HG03066 (cell line): ENCODE results near the gene ZBTB44.
"Not testable (repeated sequence)": the region's sequence is repeated elsewhere in the genome, so short reads cannot be mapped to it uniquely, and the experiment has no call there.

Source experiments
- ATAC-seq: cut with Tn5 transposase; IDR thresholded peaks from one replicate; pipeline ENCODE4 v1.9.1; 2021; ENCODE audit warnings: low read depth; ENCODE audit not compliant: unreplicated experiment

ZBTB44 gene, protein sequence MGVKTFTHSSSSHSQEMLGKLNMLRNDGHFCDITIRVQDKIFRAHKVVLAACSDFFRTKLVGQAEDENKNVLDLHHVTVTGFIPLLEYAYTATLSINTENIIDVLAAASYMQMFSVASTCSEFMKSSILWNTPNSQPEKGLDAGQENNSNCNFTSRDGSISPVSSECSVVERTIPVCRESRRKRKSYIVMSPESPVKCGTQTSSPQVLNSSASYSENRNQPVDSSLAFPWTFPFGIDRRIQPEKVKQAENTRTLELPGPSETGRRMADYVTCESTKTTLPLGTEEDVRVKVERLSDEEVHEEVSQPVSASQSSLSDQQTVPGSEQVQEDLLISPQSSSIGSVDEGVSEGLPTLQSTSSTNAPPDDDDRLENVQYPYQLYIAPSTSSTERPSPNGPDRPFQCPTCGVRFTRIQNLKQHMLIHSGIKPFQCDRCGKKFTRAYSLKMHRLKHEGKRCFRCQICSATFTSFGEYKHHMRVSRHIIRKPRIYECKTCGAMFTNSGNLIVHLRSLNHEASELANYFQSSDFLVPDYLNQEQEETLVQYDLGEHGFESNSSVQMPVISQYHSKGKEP

DNA sequence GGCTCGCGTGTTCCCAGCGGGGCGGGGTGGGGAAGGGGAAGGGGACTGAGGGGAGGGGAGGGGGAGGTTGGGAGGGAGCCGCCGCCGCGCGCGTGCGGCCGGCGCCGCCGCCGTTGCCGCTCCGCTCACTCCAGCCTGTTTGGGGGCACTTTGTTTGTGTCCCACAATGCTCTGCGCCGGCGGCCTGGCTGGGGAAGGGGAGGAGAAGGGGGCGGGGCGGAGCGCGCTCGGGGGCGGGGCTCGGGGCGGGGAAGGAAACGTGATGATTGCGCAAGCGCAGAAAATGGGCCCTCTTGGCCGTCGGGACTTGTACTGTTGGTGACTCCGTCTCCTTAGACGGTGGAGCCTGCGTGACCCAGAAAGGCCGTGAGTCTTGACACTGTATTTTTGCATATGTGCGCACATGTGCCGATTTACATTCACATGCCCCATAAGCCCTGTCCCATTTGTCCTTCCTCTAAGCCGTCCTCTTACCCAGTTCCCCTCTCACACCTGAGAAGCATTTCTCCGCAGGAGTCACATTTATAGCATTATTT, at the start of gene ZBTB44:
Gene ZBTB44, minus strand, starts transcription at position 168 of the 536 bp plus-strand sequence. CDS start 53,044 bp downstream, outside the sequence.
- peak; percentile 53 for ATAC-seq

DNA sequence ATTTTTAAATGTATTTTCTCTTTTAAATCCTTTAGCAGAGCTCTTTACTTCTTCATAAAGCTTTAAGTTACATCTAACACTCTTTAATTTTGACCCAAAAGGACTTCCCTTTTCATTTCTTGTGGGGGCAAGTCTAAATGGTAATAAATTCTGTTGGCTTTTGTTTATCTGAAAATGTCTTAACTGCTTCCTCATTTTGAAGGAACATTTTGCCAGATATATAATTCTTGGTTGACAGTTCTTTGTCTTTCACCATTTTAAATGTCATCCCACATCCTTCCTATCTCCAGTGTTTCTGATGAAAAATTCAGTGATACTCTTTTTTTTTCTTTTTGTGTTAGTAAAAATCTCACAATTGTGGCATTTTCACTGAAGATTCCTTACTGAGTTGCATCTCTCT, 44.7 kb upstream of the ZBTB44 start:
- ATAC-seq: no peak

DNA sequence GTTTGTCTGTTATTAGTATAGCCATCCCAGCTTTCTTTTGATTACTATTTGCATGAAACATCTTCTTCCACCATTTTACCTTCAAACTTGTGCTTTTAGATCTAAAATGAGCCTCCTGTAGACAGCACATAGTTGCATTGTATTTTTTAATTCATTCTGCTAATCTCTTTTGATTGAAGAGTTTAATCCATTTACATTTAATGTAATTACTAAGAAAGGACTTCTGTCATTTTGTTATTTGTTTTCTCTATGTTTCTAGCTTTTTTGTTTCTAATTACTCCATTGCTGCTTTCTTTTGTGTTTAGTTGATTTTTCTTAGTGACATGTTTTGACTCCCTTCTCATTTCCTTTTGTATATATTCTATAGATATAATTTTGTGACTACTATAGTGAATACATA, 43.7 kb upstream of the ZBTB44 start:
- ATAC-seq: no peak

DNA sequence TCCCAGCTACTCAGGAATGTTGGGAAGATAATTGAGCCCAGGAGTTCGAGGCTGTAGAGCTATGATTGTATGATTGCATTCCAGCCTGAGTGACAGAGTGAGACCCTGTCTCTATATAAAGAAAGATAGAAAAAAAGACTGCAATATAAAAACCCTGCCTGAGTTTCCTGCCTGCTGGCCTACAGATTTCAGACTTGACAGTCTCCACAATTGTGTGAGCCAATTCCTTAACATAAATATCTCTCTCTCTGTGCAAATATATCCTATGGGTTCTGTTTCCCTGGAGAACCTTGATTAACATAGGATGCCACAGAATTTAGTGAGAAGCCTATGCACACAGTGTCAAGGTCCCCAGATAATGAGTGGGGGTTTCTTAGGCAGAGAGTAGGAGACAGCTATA, 32.5 kb upstream of the ZBTB44 start:
- no peak for ATAC-seq

DNA sequence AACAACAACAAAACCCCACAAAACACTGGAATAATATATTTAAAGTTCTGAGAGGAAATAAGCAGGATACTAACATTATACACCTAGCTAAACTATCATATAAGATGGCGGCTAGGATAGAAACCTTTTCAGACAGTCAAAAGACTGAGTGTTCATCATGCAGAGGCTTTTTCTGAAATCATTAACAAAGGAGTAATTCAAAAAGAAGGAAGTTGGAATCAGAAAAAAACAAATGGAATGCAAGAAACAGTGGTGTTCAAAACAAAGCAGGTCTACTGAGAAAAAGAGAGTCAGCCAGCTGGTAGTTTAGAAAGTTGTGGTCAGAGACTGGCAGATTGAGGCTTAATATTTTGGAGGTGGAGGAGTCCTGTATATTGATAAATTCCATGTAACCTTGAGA, 30.1 kb upstream of the ZBTB44 start:
- ATAC-seq: no peak

DNA sequence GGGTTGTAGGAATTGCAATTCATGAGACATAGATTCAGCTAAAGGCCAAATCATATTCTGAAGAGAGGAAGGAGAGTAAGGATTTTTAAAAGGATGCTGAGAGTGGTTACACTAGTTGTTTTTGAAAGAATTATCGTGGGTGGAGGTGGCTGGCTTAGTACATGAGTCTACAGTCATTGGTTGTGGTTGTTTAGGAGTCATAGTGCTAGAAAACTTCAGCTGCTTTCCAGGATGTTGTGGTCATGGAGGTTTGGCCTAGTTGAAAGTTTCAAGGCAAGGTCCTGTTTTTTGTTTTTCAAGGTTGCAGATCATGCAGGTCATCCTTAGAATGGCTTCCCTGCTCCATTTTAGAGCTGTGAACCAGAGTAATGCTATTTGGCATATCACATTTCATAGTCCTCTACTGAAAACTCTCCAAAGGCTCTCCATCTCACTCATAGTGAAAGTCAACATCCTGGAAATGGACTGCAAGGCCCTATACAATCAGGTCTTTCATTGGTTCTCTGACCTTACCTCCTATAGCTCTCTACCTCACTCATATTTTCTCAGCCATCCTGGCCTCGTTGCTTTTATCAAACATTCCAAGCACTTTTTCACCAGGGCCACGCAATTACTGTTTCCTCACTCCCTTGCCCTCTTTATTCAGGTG, 26.1 kb upstream of the ZBTB44 start:
- no peak for ATAC-seq

DNA sequence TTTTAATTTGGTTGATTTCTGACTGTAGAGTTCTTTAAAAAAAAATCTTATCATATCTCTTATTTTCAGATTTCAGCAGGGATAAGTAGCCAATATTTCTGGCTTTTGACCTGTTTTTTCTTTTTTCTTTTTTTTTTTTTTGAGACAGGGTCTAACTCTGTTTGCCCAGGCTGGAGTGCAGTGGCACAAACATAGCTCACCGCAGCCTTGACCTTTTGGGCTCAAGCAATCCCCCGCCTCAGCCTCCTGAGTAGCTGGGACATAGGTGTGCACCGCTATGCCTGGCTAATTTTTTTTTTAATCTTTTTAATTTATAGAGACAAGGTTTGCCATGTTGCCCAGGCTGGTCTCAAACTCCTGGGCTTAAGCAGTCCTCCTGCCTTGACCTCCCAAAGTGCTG, 23.9 kb upstream of the ZBTB44 start:
- ATAC-seq: no peak

DNA sequence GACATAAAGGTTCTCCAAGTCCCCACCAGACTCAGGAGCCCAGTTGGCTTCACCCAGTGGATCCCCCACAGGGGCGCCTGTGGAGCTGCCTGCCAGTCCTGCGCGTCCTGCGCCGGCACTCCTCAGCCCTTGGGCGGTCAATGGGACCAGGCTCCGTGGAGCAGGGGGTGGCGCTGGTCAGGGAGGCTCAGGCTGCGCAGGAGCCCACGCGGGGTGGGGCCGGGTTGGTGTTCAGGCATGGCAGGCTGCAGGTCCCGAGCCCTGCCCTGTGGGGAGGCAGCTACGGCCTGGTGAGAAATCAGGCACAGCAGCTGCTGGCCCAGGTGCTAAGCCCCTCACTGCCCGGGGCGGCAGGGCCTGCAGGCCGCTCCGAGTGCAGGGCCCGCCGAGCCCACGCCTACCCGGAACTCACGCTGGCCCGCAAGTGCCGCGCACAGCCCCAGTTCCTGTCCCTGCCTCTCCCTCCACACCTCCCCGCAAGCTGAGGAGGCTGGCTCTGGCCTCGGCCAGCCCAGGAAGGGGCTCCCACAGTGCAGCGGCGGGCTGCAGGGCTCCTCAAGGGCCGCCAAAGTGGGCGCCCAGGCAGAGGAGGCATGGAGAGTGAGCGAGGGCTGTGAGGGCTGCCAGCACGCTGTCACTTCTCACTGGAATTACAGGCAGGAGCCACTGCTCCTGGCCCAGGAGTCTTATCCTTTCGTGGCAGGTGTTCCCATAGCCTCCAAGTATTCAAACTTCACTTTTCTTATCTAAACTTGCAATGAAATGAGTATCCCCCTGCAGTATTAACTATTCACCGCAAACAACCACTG, 22.8 kb upstream of the ZBTB44 start:
- ATAC-seq: no peak

DNA sequence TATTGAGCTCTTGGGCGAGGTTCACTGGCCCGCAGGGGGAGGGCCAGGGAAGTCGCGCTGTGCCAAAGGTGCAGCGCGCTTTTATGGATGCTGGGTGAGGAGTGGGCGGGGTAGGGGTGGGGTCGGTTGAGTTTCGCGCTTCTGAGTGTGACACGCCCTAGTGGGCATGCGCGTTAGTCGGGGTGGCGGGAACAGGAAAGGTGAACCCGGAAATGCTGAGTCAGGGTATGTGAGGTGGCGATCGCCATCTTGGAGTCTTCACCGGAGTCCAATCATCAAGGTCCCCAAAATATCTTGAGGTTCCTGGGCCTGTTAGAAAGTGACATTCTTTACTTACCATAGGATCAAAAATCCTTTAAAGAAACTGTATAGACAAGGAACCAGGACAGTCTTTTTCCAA, 16.7 kb upstream of the ZBTB44 start:
- ATAC-seq: not testable (repeated sequence)

DNA sequence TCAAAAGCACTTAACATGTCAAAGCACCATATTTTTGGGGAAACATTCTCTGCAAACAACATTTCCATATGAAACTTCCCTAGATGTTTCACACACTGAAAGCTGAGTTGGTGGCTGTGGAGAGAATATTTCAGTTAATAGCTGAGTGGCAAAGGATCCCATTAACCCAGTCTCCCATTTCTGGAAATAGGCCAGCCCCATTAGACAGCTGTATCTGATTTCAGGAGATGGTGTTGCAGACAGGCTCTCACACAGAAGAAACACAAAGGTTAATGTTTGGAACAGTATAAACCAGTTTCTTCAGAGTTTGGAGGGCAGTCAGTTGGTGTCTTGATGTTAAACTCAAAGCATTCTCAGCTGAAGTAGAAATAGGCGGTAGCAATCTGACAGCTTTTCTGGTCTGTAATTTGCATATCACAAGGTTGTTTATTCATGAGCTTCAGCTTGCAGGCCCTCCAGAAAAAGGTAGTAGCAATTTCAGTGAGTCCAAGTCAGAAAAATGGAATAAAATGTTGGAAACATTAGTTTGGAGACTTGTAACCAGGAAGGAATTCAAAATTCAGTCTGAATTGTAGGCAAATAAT, 15.5 kb upstream of the ZBTB44 start:
- ATAC-seq: no peak

DNA sequence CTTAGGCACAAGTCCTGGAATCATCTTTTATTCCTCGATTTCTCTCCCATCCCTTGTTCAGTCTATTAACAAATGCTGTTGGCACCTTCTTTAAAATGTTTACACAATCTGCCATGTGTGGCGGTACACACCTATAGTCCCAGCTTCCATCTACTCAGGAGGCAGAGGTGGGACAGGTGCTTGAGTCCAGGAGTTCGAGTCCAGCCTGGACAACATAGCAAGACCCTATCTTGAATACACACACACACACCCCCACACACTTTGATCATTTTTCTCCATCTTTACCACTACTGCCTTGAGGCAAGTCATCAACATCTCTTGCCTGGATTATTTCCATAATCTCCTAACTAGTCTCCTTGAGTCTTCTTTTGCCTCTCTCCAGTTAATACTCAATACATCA, 13.7 kb upstream of the ZBTB44 start:
- ATAC-seq: no peak

DNA sequence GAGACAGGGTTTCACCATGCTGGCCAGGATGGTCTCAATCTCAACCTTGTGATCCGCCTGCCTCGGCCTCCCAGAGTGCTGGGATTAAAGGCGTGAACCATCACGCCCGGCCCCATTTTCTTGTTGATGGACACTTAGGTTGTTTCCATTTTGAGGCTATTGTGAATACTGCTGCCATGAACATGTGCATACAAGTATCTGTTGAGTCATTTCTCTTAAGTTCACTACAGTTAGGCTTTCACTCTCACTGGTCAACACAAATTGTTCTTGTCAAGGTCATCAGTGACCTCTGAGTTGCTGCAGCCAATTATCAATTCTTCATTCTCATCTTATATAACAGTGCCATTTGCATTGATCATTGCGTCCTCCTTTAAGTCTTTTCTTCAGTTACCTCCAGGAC, 13.0 kb upstream of the ZBTB44 start:
- ATAC-seq: no peak

DNA sequence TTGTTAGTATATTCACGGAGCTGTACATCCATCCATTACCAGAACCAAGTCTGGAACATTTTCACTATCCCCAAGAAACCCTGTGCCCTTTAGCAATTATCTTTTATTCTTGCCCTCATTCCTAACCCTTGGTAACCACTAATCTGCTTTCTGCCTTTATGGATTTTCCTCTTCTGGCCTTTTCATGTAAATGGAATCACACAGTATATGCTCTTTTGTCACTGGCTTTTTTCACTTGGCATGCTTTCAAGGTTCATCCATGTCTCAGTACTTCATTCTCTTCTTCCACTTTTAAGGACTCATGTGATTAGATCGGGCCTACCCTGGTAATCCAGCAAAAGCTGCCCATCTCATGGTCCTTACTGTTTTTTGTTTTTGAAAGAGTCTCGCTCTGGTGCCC, 11.0 kb upstream of the ZBTB44 start:
- no peak for ATAC-seq

DNA sequence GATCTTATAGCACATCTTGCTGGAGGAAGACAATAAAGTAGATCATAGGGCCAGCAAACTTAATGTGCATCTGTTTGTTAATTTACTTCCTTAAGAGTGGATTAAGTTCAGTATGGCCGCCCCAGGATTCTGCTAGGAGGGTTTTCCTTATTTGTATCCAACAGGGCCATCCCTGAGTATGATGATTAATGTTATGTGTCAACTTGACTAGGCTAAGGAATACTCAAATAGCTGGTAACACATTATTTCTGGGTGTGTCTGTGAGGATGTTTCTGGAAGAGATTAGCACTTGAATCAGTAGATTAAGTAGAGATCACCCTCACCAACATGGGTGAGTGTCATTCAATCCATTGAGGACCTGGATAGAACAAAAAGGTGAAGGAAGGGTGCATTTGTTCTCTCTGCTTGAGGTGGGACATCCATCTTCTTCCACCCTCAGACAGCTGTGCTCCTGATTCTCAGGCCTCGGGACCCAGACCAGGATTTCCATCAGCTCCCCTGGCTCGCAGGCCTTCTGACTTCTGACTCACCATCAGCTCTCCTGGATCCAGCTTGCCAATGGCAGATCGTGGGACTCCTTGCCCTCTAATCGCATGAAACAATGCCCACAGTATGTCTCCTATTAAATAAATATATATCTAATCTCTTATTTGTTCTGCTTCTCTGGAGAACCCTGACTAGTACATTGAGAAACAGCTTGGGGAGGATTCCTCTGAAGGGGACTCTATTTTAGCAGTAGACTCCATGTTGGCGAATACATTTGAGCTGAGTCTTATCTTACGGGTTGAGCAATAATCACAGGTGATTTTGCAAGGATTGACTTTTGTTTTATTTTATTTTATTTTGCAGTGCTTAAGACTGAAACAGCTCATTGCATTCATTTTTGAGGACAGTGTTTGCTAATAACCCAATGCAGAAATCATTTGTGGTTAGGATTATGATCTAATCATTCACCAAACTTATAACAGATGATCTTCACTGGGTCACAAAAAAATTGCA, 9.0 kb upstream of the ZBTB44 start:
- ATAC-seq: no peak

DNA sequence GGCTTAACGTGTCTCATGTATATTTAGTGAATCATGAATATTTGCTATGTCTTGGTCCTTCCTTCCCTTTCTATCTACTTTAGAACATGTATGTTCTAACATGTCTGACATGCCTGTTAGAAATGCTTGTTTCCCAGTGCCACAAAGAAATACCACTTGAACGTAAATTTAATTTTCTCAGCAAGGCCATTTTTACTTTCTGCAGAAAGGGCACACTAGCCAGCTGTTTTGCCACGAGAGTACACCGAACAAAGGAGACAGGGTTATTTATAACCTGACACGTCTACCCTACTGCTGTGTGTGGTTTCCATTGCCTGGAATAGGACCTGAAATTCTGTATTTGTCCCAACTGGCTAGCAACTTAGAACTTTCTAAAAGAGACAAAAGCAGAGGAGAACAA, 7.4 kb upstream of the ZBTB44 start:
- ATAC-seq: no peak

DNA sequence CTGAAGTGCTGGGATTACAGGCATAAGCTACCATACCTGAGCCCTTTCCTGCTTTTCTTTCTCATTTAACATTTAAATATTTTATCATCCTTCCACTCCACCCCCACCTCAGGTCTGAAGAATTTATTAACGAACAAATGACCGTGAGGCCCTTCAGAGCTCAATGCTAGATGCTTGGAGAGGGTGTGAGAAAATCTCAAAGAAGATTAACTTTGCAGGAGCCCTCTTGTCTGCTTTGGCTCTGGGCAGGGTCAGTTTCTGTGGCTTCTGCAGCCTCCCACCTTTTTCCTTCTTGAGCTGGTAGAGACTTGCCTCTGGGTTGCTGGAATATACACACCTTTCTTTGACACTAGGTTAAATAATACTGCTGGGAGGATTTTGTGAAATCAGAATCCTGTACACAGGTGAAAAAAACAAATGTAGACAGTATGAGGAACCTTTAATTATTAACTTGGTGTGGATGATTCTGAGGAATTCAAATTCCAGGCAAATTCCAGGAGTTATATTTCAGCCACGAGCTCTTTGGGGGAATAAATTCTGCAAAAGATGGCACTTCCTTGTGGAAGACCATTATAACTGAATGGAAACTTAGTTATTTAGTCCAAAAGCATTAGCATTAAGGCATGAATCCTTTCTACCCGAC, 3.4 kb upstream of the ZBTB44 start:
- ATAC-seq: no peak

DNA sequence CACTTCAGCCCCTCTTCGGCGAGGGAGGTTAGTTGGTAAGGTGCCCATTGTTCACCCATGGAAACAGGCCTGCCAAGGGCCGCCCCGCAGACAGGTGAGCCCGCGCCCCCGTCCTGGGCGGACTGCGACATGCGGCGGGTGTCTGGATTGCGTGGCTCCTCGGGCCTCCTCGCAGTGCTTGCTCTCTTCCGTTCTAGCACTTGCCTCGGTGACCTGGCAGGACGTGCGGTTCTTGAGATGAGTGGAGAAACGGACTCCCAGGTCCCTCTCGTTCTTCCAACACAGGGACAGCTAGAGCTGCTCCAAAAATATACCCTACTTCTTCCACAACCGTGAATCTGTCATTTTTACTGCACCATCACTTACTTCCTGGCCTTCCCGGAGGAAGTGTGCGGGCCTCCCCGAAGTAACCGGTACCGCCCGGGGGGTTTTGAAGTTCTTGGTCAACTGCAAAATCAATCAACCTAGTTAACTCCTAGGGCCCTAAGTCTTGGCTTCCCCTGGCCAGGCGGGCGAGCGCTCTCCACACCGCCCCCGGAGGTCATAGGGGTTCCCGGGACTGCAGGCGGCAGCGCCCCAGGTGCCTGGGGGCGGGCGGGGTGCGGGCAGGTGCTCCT, 745 bp upstream of the ZBTB44 start:
- ATAC-seq: peak; percentile 30

DNA sequence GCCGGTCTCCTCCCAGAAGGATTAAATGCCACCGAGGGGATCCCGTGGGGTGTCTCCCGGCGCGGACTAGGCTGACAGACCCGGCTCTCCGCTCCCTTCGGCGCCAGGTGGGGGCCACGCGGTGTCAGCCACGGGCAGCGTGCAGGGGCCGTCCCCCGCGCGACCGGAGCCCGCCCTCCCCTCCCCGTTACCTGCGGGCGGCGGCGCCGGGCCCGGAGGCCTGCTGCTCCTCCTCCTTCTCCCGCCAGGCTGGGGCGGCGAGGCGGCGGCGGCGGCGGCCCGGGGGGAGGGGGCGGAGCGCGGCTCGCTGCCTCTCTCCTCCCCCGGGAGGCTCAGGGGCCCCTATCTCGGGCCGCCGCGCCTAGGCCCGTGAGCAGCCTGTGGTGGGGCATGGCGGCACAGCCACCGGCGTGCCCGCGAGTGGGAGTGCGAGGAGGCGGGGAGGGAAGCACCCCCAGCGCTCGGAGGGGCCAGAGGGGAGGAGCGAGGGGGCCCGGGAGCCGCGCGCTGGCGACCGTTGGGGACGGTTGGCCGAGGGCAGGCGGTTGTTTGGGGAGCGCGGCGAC, 450 bp downstream of the ZBTB44 start:
- peak; percentile 48 for ATAC-seq
